GM18951 (cell line): ENCODE data around the gene PEX19.
"Not testable (repeated sequence)": the region's sequence is repeated elsewhere in the genome, so short reads cannot be mapped to it uniquely, and the experiment has no call there.

Experiments used
- POLR2A ChIP-seq: IDR thresholded peaks from 4 replicates; pipeline ENCODE4 v1.6.1; 2011; ENCODE audit warnings: mild to moderate bottlenecking; ENCODE audit not compliant: insufficient read length, insufficient read depth; ENCODE audit errors: extremely low read depth
- in situ Hi-C: fragments of 300-500 bp; cut with MboI; formaldehyde crosslinking; loops from one replicate; pipeline ENCODE4 v1.12.0; 2022; ENCODE audit warnings: low sequenced_read_pairs, mixed read lengths, inconsistent platforms; ENCODE audit not compliant: unreplicated experiment

Gene PEX19

GRCh38 chr1:160293020-160293968 lies 8.4 kb upstream of the PEX19 start:
- in situ Hi-C loops: no loop called here
- no peak for TF ChIP-seq POLR2A

GRCh38 chr1:160291248-160292220 lies 6.6 kb upstream of the PEX19 start:
- in situ Hi-C loops: no loop called here
- no peak for TF ChIP-seq POLR2A

GRCh38 chr1:160287769-160288168 lies 2.8 kb upstream of the PEX19 start:
- in situ Hi-C loops: not testable (repeated sequence)

- in situ Hi-C loops: no loop called here
Observed at GRCh38 chr1:160285506-160285905, 573 bp upstream of the PEX19 start.

GRCh38 chr1:160284220-160284781 lies 632 bp downstream of the PEX19 start:
- in situ Hi-C loops: no loop called here
- no peak for TF ChIP-seq POLR2A

More at GRCh38 chr1:160285506-160285905, 573 bp upstream of the PEX19 start:
- TF ChIP-seq POLR2A: no peak

- TF ChIP-seq POLR2A: no peak
- in situ Hi-C loops: no loop called here
Observed at GRCh38 chr1:160282807-160283206, 2.1 kb downstream of the PEX19 start.

- no peak for TF ChIP-seq POLR2A
- in situ Hi-C loops: no loop called here
Observed at GRCh38 chr1:160277987-160278386, 6.9 kb downstream of the PEX19 start.

GRCh38 chr1:160277330-160277729 lies 7.6 kb downstream of the PEX19 start:
- in situ Hi-C loops: no loop called here
- TF ChIP-seq POLR2A: no peak

- in situ Hi-C loops: no loop called here
- TF ChIP-seq POLR2A: no peak
Observed at GRCh38 chr1:160271025-160271424, 13.9 kb downstream of the PEX19 start.

GRCh38 chr1:160267284-160267991 lies 17.5 kb downstream of the PEX19 start:
- in situ Hi-C loops: no loop called here
- no peak for TF ChIP-seq POLR2A

GRCh38 chr1:160264795-160265307 lies 20.1 kb downstream of the PEX19 start:
- no peak for TF ChIP-seq POLR2A
- in situ Hi-C loops: no loop called here
